Measurements from ENCODE around the gene TPPP2.

TPPP2 gene

DNA sequence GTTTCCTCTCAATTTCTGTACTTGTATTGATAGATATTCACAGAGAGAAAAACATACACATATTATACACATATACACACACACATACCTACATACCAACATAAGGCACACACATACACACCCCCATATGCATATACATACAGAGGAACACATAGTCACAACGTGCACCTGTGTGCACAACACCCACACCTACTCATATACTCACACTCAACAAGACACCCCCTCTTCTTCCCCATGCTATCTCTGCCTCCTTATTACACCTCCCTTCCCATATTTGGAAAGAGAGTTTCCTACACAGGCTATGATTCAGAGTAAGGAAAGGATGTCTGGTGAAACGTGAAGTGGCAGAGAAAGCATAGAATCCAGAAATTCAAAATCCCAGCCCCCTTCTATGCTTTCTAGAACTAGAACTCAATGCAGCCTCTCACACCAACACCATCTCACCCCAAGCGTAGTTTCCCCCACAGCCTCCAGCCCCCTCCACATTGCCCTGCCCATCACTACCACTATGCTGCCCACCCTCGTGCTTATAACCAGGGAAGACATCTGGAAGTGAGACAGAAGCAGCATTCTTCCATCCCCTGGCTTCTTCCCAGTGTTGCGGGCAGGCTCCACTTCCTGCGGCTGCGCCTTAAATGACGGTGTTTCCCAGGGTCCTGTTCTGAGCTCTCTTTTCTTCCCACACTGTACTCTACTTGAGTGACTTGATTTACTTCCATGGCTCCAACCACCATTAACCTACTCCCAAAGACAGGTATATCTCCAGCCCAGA, 30.0 kb downstream of the TPPP2 start:
- DNase-seq = no peak

DNA sequence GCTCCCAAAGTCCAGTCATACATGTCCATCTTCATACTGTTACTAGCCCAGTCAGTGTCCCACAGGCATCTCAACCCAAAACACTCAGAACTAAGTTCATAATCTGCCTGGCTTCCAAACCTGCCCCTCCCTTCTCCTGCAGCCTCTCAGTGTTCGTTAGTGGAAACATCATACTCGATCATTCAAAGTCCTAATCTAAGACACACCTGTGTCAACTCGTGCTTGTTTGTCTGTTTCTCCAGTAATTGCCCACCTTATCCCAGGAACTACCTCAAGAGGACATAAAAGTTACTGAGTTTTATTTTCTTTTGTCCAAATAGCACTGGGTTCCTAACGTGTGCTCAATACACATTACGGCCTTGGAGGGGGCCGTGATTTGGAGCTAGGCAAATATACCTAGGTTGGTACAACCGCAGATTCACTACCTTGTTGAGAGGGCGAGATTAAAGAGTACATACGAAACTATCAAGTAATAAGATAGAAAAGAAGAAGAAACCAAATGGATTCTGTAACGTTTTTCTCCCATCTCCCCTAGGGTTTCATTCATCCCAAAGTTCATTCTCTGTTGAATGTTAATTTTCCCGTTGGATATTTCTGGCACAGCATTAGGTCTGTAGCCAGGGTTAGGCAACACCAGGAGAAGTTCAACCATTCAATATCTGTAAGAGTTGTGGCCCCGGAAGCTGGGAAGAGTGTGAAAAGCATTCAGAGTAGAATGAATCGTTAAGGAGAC, 30.8 kb downstream of the TPPP2 start:
- no peak for DNase-seq

DNA sequence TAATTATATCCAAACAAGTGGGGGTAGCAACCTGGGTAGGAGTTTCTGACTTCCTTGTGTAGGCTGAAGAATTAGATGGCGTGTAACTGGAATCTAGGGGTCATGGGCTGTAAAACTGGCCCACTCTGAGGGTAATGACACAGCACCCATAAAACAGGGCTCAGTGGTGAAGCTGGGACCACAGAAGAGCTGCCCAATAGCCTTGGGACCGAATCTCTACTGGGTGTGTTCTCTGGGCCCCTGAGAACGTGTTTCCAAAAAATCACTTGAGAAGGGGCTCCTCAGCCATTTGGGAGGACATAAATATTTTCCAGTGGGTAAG, 31.3 kb downstream of the TPPP2 start:
- DNase-seq = no peak

DNA sequence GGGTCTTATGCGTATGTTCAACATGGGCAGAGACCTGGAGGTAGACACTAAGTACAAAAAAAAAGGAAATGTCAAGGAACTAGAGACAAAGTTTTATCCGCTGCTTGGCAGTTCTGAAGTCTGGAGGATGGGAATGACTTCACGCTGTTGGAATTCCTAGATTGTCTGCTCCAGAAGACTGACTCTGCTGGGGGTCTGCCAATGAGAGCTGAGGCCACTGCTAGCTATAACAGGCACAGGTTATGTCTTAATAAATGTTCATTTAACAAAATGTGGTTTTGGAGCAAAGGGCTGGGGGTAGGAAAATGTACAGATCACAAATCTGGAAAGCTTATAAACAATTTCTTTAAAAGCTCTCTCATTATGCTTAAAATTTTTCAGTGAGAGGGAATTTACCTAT, 33.5 kb downstream of the TPPP2 start:
- no peak for DNase-seq

DNA sequence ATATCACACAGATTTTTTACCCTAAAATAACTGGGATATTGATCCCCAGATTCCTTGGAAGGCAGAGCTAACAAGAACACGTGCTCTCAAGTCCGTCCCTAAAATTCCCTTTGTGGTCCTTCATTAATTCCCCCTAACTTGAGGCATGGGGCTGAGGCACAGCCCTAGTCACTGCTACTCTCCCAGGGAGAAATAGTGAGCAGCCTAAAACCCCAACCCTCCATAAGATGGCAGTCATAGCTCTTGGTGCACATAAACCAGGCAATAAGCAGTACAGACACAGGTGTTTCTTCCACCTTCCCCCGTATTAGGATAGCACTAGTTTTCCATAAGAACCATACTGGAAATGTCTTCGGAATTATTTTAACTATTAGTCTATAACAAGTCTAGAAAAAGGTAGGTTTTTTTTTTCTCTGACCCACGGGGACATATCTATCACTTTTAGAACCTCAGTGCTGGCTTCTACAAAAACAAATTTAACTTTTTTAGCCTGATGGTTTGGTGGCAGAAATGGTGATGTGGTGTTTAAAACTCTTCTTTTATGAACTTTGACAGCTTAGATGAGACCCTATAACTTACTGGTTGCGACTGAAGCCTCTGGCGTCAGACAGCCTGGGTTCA, 37.0 kb downstream of the TPPP2 start:
- no peak for DNase-seq

DNA sequence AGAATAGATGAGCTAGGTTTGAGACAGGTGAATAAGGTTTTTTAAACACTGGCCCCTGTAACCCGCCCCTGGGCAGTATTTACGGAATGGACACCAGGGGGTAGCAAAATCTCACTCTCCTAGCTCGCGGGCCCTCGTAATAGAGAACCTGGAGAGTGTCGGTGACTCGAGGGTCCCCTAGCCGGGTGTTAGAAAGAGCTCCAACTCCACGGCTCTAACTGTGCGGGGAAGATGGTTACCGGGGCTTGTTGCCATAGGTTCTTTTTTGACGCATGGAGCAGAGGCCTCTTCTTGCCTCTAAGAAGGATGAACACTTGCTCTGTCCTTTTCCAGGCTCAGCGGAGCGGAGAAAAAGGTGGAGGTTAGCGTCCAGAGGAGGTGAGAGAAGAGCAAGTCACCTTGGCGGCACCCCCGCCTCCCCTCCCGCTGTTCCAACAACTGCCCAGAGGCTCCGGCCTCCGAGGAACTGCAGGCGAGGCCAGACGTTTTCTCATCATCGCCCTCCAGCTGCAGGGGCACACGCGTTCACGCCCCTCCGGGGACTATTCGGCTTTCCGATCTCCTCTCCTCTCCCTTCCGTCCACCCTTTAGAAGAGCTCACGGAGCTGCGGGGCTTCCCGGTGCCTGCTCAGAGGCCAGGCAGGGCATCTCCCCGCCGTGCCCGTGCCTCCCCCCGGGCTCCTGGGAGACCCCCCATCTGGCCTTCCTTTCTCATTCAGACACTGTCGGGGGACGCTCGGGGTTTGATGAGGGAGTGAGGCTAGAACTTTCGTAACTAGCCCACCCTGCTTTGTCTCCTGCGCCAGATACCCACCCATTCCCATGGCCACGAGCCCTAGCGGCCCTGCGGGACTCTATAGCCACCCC, 38.7 kb downstream of the TPPP2 start:
- DNase-seq = peak; percentile 43

DNA sequence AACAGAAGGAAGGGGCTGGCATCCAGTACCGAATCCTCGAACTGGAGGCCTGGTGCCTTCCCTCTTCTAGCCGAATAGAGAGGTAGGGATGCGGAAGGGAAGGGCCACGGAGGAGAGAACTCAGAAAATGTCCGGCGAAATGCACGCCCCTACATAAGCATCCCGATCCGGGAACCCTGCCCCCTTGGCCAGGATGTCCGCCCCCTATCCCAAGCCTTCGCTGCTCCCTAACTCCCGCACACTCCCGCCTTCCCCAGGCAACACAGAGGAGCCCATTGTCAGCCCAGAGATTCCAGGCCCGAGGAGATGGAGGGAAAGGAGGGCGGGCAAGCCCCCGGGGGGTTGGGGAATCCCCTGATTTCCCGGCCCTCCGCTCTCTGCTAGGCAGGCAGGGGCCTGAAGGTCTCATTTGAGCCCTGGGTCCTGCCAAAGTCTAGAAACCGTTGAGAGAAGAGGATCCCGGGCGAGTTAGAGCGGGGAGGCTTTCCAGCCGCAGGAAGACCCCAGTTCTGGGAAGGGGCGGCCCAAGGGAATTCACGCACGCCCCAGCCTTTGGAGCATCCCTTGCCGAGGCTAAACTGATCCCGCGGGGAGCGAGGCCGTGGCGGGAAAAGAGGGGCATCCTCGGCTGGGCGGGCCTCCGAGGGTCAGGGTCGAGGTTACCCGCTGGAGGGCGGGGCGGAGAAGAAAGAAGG, 39.5 kb downstream of the TPPP2 start:
- no peak for DNase-seq

DNA sequence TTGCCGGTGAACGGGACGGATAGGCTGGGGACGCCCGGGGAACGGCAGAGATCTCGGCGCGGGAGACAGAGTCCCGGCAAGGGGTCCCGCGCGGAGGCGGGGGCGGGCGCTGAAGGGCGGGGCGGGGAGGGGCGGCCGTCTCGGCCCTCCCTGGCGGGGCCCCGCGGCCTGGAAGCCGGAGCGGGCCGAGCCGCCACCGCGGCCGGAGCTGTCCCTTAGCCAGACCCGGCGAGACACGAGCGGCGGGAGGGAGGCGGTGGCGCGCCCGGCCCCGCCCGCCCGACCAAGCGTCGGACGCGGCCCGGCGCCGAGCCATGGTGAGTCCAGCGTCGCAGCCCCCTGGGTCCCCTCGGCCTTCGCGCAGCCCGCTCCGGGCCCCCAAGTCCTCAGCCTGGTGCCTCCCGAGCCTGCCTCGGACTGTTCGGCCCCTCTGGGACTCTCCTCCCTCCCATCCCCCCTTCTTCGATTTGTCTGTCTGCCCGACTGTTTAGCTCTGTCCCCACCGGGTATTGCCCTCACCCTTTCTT, 40.1 kb downstream of the TPPP2 start, which contains the start of gene ARHGEF40:
ARHGEF40 (plus strand) TSS at position 222 of the 527 bp plus-strand sequence; CDS start at position 315, 93 bp downstream.
- DNase-seq = no peak

DNA sequence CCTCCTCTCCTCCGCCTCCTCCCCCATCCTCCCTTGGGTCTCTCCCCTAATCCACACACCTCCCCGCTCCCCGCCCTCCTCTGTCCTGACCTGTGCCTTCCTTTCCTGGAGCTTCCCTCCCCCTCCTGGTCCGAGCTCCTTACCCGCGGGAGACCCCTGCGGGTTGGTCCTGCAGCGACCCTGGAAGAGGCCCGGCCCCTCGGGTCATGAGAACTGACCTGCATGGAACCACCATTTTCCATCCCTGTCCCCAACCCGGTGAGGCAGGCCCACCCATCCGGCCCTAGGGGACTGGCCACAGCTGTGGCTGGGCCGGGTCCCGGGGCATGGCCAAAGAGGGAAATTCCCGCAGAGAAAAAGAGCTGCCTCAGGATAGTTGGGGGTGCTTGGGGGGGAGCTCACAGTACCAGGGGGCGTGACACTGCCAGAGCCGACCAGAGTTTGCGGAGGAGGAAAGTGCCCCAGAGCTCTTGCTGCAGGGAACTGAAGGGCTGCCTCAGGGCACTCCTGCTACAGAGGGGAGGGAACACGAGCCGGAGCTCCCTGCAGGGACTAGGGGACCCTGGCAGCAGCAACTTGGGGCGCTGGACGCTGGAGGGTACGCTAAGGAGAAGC, 40.7 kb downstream of the TPPP2 start:
- no peak for DNase-seq

DNA sequence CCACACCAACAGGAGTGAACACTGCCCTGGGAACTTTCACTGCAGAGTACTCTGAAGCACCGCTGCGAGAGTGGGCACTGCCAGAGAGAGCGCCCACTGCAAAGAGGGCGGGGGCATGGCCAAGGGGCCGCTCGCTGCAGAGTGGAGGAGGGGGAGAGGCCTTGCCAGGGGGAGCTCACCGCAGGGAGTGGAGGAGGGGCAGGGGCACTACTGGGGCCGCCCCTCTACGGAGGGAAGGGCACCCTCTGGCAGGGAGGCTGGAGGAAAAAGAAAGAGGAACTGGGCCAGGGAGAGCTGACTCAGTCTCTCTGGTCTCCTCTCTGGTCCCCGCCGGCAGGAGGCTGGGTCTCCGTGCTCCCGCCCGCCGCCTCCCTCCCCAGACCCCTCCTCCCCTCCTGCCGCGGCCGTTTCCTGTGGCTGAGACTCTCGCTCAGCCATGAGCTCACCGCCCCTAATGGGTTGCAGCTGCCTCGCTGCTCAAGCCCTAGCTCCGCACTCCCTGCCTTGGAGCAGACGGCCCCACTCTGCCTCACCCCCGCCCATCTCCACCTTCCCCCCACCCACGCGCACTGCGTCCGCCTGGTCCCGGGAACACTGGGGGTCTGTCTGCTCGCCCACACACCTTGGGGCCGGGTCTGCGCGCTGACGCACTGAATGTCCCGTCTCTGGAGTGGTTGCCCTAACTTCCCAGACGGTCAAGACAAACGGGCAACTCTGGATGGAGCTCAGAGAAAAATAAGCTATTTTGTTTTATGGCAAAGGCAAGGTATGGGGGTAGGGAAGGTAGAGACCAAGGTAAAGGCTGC, 41.4 kb downstream of the TPPP2 start:
- peak; percentile 69 for DNase-seq

DNA sequence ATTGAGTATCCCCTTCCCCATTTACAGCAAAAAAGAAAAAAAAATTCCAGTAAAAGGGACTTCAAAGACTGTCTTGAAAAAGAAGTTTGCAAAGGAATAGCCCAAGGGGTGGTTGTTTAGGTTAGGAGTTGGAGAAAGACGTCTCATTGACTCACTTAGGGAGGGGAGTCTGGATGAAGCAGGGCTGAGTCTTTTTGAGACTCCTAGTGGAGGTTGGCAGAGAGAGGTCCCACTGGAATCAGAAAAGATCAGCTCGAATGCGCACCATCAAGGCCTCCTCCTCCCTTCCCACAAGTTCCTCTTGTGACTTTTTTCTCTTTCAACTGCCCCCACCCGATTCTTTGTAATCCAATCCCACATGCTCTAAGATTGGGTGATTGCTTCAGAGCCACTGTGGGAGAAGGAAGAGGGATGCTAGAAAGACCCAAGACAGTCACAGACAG, 42.0 kb downstream of the TPPP2 start:
- no peak for DNase-seq

DNA sequence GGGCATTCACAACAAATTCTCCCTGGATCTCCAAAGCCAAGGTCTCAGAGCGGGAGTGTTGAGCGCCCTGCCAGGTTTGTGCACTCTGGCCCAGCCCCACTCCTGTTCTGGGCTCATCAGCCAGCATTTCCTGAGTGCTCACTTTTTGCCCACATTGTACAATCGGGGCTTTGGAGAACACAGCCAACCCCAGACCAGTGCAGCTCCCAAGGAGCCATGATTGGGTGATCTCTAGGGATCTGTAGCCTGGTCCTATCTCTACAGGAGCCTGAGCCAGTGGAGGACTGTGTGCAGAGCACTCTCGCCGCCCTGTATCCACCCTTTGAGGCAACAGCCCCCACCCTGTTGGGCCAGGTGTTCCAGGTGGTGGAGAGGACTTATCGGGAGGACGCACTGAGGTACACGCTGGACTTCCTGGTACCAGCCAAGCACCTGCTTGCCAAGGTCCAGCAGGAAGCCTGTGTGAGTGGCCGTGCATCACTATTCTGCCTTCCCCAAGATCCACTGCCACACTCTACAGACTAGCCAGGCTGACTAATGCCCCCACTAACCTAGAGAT, 42.8 kb downstream of the TPPP2 start:
- DNase-seq = no peak

DNA sequence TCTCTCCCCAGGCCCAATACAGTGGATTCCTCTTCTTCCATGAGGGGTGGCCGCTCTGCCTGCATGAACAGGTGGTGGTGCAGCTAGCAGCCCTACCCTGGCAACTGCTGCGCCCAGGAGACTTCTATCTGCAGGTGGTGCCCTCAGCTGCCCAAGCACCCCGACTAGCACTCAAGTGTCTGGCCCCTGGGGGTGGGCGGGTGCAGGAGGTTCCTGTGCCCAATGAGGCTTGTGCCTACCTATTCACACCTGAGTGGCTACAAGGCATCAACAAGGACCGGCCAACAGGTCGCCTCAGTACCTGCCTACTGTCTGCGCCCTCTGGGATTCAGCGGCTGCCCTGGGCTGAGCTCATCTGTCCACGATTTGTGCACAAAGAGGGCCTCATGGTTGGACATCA, 43.9 kb downstream of the TPPP2 start:
- no peak for DNase-seq

DNA sequence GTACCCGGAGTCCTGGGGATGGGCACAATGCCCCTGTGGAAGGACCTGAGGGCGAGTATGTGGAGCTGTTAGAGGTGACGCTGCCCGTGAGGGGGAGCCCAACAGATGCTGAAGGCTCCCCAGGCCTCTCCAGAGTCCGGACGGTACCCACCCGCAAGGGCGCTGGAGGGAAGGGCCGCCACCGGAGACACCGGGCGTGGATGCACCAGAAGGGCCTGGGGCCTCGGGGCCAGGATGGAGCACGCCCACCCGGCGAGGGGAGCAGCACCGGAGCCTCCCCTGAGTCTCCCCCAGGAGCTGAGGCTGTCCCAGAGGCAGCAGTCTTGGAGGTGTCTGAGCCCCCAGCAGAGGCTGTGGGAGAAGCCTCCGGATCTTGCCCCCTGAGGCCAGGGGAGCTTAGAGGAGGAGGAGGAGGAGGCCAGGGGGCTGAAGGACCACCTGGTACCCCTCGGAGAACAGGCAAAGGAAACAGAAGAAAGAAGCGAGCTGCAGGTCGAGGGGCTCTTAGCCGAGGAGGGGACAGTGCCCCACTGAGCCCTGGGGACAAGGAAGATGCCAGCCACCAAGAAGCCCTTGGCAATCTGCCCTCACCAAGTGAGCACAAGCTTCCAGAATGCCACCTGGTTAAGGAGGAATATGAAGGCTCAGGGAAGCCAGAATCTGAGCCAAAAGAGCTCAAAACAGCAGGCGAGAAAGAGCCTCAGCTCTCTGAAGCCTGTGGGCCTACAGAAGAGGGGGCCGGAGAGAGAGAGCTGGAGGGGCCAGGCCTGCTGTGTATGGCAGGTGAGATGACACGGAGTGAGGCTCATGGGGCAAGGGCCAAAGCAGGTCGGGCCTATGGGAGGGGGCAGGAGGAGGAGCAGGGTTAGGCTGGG, 44.6 kb downstream of the TPPP2 start:
- DNase-seq = no peak

DNA sequence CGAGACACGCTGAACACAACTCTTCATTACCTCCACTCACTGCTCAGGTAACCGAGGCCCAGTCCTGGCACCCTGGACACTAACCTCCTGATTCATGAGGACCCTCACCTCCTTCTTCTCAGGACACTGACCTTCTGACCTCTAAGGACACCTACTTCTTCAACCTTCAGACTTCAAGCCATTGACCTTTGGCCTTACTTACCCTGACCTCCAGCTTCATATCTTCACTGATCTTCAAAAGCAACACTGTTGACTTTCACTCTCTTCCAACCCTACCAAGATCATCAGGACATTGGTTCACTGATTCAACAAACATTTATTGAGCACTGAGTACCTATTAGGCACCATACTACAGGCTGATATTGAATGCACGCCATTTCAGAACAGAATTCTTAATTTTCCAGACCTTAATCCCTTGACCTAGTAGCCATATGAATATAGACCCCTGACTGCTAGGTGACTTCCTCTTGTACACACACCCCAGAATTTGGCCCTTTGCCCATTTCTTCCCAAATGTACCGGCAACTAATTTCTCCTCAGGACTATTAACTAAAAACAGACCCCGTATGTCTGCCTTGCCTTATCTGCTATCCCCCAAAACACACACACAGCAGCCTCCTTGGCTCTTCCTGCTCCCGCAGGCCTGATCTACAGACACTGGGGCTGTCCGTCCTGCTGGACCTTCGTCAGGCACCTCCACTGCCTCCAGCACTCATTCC, 45.9 kb downstream of the TPPP2 start:
- DNase-seq = no peak

DNA sequence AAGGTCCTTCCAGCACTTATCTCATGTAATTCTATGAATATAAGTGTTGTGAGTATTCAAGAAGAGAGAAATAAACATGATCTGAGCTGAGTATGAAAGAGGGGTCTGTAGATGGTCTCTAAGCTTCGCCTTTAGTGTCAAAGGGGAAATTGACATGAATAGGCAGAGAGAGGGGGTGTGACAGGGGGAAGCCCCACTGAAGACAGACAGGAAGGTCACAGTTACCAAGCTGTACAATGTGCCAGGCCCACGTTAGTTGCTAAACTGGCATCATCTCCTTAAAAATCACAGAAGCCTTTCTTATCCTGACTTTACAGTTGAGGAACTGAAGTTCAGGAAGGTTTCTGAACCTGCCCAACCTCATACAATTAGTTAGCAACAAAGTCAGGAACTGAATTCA, 47.7 kb downstream of the TPPP2 start:
- no peak for DNase-seq

DNA sequence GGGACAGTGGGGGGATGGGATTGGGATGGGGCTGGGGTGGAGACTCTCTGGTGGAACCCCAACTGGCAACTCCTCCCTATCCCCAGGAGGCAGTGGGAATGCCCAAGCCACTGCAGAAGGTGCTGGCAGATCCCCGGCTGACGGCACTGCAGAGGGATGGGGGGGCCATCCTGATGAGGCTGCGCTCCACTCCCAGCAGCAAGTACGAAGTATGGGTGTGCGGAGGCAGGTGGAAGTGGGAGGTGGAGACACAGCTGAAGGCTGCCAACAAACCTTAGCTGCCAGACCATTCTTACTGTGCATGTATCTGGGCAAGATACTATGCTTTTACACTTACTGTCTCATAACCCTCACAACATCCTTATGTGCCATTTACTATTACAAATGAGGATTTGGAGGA, 48.3 kb downstream of the TPPP2 start:
- no peak for DNase-seq

DNA sequence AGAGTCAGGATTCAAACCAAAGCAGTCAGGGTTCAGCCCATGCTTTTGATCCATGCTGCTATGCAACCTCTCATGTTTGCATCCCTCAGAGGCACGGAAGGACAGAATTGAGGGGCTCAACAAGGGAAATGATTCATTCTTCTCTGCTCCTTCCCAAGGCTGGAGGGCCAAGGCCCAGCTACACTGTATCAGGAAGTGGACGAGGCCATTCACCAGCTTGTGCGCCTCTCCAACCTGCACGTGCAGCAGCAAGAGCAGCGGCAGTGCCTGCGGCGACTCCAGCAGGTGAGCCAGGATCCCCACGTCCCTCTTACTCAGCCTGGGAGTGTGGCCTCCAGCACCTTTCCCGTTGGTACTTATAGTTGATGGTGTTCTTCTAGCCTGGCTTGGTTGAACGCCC, 48.7 kb downstream of the TPPP2 start:
- no peak for DNase-seq

All from activated CD4-positive, alpha-beta T cell treated with anti-CD3 and anti-CD28 coated beads, Interleukin-2, Interleukin-6, amounts not matched to agents 100 ng/mL and 50 ng/mL, durations not matched to agents 16 hours and 8 hours (primary cell).